Measurements from ENCODE around the gene VWC2.

DNA sequence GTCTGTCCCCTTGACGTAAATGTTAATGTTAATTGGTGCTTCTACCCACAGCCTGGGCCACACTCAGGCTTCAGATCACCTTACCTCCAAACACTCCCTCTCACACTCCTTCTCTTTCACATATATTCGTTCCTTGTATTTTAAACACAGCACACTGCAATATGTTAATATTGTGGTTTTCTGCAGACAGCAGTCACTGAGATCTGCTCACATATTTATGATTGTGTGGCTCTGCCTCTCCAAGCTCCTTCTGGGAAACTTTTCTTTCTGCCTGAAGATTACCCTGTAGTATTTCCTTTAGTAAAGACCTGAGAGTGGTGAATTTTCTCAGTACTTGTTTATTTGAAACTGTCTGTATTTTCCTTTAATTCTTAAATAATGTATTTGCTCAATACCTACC is 104.7 kb downstream of the VWC2 start:
- TF ChIP-seq, protein P1, sequence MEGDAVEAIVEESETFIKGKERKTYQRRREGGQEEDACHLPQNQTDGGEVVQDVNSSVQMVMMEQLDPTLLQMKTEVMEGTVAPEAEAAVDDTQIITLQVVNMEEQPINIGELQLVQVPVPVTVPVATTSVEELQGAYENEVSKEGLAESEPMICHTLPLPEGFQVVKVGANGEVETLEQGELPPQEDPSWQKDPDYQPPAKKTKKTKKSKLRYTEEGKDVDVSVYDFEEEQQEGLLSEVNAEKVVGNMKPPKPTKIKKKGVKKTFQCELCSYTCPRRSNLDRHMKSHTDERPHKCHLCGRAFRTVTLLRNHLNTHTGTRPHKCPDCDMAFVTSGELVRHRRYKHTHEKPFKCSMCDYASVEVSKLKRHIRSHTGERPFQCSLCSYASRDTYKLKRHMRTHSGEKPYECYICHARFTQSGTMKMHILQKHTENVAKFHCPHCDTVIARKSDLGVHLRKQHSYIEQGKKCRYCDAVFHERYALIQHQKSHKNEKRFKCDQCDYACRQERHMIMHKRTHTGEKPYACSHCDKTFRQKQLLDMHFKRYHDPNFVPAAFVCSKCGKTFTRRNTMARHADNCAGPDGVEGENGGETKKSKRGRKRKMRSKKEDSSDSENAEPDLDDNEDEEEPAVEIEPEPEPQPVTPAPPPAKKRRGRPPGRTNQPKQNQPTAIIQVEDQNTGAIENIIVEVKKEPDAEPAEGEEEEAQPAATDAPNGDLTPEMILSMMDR (IDR thresholded peaks at IDR 0.05): no peak
- TF ChIP-seq EZH2 (IDR thresholded peaks at IDR 0.05): no peak

Data from neural progenitor cell (in vitro differentiated cells).